ENCODE results near the gene SULT1A1. TPM values are rescaled to one million over a fixed set of nuclear protein-coding genes. Genes with fewer than 3 reads are reported as not detected.
A peak's percentile ranks its signal among the peaks of the same experiment; 100 is the strongest.
"Not testable (repeated sequence)": the region's sequence is repeated elsewhere in the genome, so short reads cannot be mapped to it uniquely, and the experiment has no call there.

Gene SULT1A1
- polyA plus RNA-seq, 12 donors, result 5.4 to 21.7 (median 11.2) TPM; not detected in 1

DNA sequence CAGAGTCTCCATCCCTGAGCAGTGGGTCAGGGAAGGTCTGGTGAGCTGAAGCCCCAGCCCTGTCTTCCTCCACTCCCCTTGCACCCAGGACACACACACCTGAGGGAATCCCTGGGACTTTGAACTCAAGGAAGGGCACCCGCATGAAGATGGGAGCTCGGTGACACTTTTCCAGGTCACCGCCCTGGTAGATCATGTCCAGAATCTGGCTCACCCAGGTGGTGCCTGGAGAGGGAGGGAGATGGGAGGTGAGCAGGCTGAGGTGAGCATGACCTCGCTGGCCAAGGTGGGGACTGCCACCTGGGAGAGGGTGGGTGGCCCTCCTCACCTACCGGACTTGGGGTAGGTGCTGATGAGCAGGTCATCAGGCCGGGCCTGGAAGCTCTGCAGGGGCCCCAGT, 14.4 kb downstream of the SULT1A1 start:
- not testable (repeated sequence) for DNase-seq

DNA sequence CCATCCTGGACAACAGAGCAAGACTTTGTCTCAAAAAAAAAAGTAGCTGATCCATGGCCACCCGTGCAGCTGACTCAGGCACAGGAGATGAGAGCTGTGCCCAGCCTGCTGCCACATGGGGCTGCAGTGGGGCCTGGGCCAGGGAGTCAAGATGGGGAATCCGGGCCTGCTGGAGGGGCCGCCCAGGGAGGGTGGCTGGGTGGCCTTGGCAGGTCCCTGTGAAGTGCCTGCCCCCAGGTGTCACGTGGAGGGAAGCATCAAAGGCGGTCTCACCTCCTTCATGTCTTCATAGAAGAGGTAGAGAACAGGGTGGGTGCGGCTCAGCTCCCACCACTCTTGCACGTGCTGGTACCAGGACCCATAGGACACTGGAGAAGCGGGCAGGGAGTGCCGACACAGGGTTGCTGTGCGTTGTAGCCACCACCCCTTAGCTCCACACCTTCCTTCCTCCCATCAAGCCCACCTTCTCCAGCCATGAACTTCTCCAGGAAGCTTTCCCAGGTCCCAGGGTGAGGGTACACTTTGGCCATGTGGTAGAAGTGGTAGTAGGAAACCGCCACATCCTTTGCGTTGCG, 16.8 kb downstream of the SULT1A1 start:
- DNase-seq, result no peak

DNA sequence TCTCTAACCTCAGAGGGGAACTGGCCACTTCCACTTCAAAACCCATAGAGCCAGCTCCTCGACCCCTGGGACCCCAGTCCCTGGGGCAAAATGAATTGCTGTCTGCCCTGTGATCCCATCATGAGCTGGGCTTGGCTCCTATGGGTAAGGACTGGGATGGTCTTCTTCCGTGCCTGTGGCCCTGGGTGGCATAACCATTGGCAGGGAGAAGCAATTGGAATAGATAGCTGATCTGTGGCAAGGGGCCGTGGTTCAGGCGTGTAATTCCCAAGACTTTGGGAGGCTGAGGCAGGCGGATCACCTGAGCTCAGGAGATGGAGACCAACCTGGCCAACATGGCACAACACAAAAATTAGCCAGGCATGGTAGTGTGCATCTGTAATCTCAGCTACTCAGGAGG, 17.3 kb downstream of the SULT1A1 start:
- no peak for DNase-seq

DNA sequence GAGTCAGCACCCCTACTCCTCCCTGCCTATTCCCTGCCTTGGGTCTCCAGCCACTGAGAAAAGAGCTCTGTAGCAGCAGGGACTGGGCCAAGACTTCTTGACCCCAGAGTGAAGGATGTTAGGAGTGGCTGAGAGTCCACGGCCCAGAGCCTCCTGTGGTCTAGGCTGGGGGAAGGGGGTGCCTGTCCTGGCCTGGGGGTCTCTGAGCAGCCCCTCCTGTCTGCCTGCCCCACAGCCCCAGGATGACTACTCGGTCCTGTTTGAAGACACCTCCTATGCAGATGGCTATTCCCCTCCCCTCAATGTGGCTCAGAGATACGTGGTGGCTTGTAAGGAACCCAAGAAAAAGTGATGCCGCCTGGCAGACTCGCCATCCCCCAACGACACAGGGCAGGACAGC, 18.5 kb downstream of the SULT1A1 start:
- DNase-seq, result no peak

DNA sequence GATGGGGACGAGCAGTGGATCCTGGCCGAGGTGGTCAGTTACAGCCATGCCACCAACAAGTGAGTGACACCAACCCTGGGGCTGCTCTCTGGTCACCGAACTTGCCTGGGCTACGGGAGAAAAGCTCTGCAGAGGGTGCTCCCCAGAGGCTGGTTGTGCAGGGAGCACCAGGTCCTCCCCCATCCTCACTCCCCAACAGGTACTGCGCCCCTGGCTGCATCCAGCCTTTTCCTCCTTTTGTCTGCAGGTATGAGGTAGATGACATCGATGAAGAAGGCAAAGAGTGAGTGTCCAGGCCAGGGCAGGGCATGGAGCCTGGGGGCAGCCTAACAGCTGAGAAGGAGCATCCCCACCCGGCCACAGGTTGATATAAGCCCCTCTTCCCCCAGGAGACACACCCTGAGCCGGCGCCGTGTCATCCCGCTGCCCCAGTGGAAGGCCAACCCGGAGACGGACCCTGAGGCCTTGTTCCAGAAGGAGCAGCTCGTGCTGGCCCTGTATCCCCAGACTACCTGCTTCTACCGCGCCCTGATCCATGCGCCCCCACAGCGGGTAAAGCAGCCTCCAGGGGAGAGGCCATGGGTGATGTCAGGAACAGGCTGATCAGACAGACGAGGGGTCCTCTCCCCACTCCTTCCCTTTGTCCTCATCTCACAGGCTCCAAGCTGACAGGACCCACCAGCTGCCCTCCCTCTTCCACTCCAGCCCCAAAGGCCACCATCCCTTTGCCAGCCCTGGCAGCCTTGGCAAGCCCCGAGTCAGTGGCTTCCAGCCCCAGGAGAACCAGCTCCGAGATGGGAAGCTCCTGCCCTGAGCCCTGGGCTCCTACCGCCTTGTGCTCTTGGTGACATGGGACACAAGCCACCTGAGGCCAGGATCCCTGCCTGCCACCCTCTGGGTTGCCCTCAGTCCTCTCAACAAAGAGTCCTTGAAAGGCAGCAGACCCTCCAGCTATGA, 19.2 kb downstream of the SULT1A1 start:
- DNase-seq, result no peak

DNA sequence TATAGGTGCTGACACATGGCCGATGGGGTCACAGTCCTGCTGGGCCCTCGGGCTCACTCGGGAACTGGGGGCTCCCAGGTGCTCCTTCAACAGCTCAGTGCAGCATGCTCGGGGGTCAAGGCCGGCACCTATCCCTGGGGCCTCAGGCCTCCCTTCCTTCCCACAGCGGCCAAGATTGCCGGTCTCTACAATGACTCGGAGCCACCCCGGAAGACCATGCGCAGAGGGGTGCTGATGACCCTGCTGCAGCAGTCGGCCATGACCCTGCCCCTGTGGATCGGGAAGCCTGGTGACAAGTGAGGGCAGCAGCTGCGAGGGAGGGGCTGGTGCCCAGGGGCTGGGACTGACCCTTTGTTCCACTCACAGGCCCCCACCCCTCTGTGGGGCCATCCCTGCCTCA, 19.9 kb downstream of the SULT1A1 start:
- no peak for DNase-seq

DNA sequence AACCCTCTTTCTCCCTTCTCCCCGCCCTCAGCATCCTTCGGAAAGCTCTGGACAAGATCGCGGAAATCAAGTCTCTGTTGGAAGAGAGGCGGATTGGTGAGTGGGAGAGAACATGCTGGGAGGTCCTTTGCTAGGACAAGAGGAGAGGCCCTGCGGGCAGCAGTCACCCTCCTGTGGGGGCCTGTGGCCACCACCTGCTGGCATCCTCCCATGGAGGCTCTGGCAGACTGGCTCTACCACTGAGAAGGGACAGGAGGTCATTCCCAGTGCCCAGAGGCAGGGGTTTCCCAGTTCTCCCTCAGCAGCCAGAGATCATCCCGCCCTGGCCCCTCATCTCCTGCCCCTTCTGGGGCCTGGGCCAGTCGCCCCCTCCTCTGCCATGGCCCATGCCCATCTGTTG, 20.8 kb downstream of the SULT1A1 start:
- DNase-seq, result no peak

DNA sequence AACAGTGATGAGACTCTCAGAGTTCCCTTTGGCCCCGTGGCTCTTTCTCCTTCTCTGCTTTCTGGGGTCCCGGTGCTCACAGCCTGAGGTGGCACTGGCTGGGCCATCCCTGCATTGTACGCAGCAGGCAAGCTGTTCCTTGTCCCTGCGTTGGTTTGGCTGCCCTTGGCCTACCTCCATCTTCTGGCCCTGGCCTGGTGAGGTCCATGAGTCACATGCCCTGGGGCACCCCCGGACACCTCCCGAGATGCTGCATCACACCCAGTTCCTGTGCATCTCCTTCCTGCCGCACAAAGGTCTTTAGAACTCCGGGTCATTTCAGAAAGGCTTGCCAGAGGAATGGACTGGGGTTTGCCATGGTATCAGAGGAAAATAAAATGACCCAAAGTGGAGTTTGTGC, 22.5 kb downstream of the SULT1A1 start:
- no peak for DNase-seq

DNA sequence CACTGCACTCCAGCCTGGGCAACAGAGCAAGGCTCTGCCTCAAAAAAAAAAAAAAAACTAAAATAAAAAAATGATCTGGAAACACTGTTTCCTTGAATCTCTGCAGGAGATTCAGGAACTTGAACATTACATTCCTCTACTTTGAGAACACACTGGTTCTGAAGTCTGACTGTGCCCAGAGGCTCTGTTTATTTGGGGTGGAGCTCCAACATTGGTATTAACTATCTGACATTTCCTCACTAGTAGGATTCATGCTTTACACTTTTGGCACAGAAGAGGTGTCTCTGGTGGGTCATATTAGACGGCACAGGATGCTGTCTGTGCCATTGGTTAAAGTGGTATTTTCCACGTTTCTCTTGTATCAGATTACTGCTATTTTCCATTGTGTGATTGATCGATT, 23.4 kb downstream of the SULT1A1 start:
- no peak for DNase-seq

DNA sequence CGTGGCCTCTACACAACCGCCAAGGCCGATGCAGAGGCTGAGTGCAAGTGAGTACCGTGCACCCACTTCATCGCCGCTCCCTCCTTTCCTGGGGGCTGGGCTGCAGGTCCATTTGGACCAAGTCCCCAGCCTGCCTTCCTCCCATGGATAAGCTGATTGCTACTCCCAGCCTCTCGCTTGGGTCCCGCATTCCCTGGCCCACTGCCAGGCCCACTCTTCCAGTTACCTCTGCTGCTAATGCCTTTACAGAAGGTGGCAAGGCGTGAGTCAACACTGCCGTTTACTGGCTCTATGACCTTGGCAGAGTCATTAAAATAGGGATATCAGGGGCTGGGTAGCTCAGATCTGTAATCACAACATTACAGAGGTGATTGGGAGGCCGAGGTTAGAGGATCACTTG, 24.2 kb downstream of the SULT1A1 start:
- DNase-seq, result no peak

DNA sequence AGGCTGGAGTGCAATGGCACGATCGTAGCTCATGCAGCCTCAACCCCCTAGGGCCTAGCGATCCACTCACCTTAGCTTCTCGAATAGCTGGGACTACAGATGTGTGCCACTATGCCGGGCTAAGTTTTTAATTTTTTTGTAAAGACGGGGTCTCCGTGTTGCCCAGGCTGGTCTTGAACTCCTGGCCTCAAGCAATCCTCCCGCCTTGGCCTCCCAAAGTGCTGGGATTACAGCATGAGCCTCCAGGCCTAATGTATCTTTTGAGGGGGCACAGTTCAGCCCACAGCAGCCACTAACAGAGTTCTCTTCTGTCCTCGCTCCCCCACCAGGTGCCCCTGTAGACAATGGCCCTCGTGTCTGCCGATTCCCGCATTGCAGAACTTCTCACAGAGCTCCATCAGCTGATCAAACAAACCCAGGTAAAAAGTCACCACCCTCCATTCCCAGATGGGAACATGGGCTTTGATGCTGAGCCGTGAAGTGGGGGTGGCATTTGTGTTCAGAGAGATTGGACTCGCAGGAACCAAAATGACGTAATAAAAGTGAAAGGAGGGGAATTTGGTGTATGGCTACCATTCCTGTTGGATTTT, 29.0 kb downstream of the SULT1A1 start:
- no peak for DNase-seq

DNA sequence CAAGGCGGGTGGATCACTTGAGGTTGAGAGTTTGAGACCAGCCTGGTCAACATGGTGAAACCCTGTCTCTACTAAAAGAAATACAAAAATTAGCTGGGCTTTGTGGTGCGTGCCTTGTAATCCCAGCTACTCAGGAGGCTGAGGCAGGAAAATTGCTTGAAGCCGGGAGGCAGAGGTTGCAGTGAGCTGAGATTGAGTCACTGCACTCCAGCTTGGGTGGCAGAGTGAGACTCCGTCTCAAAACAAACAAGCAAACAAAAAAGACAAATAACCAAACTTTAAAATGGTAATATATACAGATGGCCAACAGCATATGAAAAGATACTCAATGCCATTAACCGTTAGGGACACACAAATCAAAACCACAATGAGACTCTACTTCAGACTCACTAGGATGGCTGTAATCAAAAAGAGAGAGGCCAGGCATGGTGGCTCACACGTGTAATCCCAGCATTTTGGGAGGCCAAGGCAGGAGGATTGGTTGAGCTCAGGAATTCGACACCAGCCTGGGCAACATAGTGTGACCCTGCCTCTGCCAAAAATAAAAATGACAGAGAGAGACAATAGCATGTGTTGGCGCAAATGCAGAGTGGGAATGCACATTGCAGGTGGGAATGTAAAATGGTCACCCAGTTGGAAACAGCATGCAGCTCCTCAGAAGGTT, 34.3 kb downstream of the SULT1A1 start:
- no peak for DNase-seq

DNA sequence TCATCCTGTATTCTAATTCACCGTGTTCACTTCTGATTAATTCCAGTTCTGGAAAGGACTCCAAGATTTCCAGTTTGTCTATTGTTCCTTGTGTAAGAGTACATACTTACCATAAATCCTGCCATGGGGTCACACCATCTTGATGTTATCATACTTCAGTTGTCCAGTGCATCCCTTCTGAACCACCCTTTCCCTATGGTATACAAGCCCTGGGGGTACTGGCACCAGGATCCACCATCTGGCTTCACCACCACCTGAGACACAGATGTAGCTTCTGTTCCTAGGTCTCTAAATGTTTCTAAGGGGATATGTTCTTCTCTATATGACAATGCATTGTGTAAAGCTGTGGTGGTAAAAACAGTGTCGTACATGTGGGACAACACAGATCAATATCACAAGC, 34.9 kb downstream of the SULT1A1 start:
- DNase-seq, result no peak

DNA sequence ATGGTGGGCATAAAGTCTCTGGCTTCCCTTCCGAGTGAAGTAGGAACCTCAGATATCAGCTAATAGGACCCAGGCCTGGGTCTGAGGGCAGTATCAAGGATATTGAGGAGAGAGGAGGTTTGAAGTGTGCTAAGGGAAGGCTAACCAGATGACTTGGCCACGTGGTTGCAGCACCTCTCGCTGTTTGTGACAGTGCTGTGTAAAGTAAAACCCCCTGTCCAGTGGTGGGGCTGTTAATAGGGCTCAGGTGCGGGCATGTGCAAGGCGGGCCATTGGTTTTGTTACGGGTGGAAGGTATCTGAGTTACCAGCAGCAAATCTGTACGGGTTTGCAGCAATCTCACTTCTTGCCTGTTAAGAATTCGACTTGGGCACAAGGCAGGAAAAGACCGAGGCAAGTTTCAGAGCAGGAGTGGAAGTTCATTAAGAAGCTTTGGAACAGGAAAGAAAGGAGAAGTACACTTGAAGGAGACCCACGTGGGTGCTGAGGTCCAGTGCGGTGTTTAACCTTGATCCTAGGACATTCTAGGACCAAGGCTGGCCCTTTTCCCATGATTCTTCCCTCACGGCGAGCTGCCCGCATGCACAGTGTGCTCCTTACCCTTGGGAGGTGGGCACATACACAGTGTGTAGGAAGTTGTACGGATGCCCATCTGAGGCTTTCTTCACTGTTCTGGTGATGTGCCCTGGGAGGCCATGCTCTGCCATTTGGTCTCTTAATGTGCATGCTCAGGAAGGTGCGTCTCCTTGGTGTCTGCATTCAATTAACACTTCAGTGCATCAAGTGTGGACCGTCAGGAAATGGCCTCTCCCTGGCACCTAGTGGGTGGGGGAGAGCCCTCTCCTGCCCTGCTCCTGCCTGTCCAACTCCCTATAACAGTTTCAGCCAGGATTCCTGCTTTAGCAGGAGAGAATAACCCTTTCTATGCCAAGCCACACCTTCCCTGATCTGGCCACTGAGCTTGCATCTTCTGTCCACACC, 35.8 kb downstream of the SULT1A1 start:
- no peak for DNase-seq

DNA sequence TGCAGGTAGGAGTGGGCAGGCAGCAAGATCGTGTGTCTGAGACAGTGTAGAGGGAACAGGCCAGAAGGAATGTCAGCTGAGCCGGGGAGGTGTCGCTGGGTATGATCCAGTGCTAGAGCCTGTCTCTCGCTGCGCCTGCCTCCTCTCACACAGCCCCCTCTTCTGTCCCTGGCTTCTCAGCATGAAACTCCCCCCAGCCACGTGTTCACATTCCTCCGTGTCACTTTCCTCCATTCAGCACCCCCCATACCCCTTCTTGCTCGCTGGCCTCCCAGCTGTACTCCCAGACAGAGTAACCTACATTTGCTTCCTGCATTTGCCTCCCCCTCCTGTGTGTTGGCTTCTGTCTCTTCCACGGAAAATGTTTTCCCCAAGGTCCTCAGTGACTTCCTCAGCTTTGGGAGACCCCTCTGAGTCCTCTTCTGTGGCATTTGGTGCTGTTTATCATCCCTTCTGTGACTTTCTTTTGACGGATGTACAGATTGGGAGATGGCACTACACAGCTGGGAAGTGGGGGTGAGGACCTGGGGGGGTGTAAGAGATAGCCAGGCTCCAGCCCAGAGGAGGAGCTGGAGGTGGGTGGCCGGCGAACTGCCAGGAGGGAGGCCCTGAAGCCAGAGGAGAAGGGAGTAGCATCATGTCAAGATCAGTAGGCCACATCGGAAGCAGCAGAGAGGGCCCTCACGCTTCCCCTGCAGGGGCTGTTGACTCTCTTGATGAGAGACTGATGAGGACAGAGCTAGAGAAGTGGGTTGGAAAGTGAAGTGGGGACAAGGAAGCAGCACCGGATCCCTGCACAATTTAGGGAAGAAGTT, 36.9 kb downstream of the SULT1A1 start:
- peak; percentile 66 for DNase-seq

DNA sequence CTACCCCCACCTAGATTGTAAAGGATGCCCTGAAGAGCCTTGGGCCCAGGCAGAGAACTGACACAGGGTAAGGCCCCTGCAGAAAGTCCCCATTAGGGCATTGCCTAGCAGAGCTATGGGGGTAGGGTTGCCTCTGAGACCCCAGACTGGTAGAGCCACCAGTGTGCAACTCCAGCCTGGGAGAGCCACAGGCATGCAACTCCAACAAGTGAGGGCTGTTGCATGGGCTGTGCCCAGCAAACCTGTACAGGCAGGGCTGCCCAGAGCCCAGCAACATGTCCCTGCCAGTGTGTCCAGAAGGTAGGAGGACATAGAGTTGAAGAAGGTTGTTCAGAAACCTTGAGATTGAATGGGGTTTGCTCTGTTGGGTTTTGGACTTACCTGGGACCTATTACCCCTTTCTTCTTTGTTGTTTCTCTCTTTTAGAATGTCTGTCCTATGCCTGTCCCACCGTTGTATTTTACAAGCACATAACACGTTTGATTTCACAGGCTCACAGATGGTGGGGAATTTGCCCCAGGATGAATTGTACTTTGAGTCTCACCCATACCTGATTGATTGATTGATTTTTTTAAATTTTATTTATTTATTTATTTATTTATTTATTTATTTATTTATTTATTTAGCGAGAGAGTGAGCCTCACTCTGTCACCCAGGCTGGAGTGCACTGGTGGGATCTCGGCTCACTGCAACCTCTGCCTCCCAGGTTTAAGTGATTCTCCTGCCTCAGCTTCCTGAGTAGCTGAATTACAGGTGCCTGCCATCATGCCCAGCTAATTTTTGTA, 39.7 kb downstream of the SULT1A1 start:
- no peak for DNase-seq

DNA sequence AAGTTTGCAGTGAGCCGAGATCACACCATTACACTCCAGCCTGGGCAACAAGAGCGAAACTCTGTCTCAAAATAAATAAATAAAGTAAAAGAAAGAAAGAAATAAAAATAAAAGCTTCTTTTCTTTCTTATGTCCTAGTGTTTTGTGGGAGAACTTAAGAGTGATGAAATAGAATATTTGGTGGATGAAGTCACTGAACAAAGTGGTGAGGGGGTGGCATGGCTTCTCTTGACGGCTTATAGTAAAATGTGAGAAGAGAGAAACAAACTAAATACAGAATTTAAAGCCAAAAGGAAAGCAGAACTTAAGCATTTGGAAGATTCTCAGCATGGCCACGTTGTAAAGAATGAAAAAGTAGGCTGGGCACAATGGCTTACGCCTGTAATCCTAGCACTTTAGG, 40.8 kb downstream of the SULT1A1 start:
- DNase-seq, result no peak

DNA sequence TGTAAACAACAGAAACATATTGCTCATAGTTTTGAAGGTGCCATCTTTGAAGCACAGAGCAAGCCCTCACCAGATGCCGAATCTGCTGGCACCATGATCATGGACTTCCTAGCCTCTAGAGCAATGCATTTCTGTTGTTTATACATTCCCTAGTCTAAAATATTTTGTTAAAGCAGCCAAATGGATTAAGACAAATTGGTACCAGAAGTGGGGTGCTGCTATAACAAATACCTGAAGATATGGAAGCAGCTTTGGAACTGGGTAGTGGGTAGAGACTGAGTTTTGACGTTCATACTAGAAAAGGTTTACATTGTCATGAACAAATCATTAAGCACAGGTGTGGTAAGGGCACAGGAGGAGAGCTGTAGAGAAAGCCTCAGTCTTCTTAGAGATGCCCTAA, 42.6 kb downstream of the SULT1A1 start:
- DNase-seq, result no peak

DNA sequence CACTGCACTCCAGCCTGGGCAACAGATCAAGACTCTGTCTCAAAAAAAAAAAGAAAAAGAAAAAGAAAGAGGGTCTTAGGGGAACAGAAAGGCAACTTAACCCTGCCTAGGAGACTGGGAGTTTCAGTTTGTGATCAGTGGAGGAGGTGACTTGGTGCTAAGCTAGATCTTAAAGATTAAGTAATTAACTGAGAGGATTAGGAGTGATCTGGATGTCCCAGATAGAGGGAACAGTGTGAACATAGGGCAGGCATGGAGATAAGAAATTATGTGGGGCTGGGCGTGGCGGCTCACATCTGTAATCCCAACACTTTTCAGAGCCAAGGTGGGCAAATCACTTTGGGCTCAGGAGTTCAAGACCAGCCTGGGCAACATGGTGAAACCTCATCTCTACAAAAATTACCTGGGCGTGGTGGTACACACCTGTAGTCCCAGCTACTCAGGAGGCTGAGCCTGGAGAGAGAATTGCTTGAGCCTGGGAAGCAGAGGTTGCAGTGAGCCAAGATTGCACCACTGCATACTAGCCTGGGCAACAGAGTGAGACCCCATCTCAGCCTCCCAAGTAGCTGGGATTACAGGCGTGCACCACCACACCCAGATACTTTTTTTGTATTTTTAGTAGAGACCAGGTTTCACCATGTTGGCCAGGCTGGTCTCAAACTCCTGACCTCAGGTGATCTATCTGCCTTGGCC, 43.5 kb downstream of the SULT1A1 start:
- DNase-seq, result not testable (repeated sequence)
